Tibial nerve (tissue), 4 donors: ENCODE results near the gene FNDC5. TPM values are rescaled to one million over a fixed set of nuclear protein-coding genes. Genes with fewer than 3 reads are reported as not detected.
A peak's percentile ranks its signal among the peaks of the same experiment; 100 is the strongest.

Experiments used
- DNase-seq, 2 donors: peaks; one replicate each; pipeline ENCODE4 v3.0.0-alpha.2; 2019; ENCODE audit warnings: low spot score in 2 of 2
- H3K27ac ChIP-seq, 4 donors: fragments of 200-600 bp; sonication (generic) in 3 of 4; one replicate each; pipeline ENCODE4 v1.5.1; 2017 to 2019; ENCODE audit warnings: mild to moderate bottlenecking in 1 of 4
- H3K27me3 ChIP-seq, 2 donors: fragments of 200-600 bp; sonication (generic) in 1 of 2; one replicate each; pipeline versions ENCODE4 v1.5.1 to v1.6.0; 2017 to 2019
- H3K36me3 ChIP-seq, 3 donors: fragments of 200-600 bp; sonication (generic); one replicate each; pipeline ENCODE4 v1.5.1; 2018 to 2019
- H3K4me1 ChIP-seq, 4 donors: fragments of 200-600 bp; sonication (generic) in 3 of 4; one replicate each; pipeline ENCODE4 v1.5.1; 2017 to 2019
- H3K4me3 ChIP-seq, 4 donors: fragments of 200-600 bp; sonication (generic) in 3 of 4; one replicate each; pipeline ENCODE4 v1.5.1; 2017 to 2019; ENCODE audit warnings: mild to moderate bottlenecking in 1 of 4, moderate library complexity in 1 of 4
- H3K9me3 ChIP-seq, 4 donors: fragments of 200-600 bp; sonication (generic) in 3 of 4; one replicate each; pipeline ENCODE4 v1.5.1; 2017 to 2019
- CTCF ChIP-seq, 5 experiments: fragments of 200-600 bp in 3 of 5; fragments of 450-650 bp in 2 of 5; sonication (generic) in 3 of 5; IDR thresholded peaks; one replicate each; pipeline ENCODE4 v1.5.1; 2016 to 2019; ENCODE audit warnings: antibody characterized with exemption in 5 of 5, mild to moderate bottlenecking in 3 of 5, moderate library complexity in 2 of 5
- EP300 ChIP-seq, 2 donors: sonication (generic); formaldehyde crosslinking; IDR thresholded peaks; one replicate each; pipeline ENCODE4 v1.6.1; 2017; ENCODE audit warnings: antibody characterized with exemption in 2 of 2, mild to moderate bottlenecking in 1 of 2
- POLR2A ChIP-seq, 2 donors: fragments of 450-650 bp; IDR thresholded peaks; one replicate each; pipeline ENCODE4 v1.6.1; 2017; ENCODE audit warnings: antibody characterized with exemption in 2 of 2, mild to moderate bottlenecking in 2 of 2, moderate library complexity in 2 of 2
- WGBS, 2 donors: methylation state at CpG; one replicate each; pipeline ENCODE4 v1.1.5; 2018; 5-methylcytosine and 5-hydroxymethylcytosine counted together
- total RNA-seq, 4 donors: library from RNA; depleted of rRNA; stranded (reverse); fragments of >200 nt; gene quantifications; one replicate each; pipeline ENCODE4 v1.1.0, GENCODE V29; 2016

The FNDC5 gene
- total RNA-seq, 4 donors from 2014 or later = 0.21 TPM; not detected in 3

DNA sequence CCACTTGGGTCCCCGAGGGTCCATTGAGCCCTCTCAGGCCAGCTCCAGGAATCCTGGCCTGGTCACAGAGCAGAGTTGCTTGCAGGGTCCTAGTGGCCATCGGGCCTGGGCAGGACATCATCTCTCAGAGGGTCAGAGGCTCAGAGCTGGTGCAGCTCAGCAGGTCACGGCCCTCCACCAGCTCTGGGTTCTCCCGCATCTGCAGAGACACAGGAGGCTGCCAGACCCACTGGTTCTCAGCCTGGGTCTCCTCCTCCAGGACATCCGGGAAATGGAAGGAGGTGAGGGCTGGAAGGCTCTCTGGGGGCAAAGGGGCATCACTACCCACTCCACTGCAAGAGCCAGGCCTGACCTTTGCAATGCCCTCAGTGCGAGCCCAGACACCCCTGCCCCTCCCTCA lies 24.0 kb upstream of the FNDC5 start:
- Histone ChIP-seq H3K36me3 (no peaks in the 10 kb centered on the region), H3K4me1 (peaks cover 0 to 15% (median 3%) of the 10 kb centered on the region in 4 donors), H3K9me3 (no peaks in the 10 kb centered on the region), H3K27me3 (peaks cover 0 to 44% of the 10 kb centered on the region in 2 donors), H3K27ac (no peak overlapping the region), H3K4me3 (no peak overlapping the region)
- DNase-seq = no peak
- 58 to 75% methylated on average over 4 to 6 of the region's 6 CpGs for WGBS, 2 donors
- no peak for TF ChIP-seq POLR2A (IDR thresholded peaks at IDR 0.05)
- TF ChIP-seq CTCF (IDR thresholded peaks at IDR 0.05) = no peak
- no peak for TF ChIP-seq EP300 (IDR thresholded peaks at IDR 0.05)

GRCh38 chr1:32894019-32894600 lies 23.4 kb upstream of the FNDC5 start:
- H3K27me3 ChIP-seq = peaks cover 0 to 47% of the 10 kb centered on the region in 2 donors
- no peaks in the 10 kb centered on the region for H3K36me3 ChIP-seq
- WGBS, 2 donors = 60% methylated on average over 7 to 8 of the region's 8 CpGs
- H3K4me3 ChIP-seq = peak overlapping the region in 1 of 4 donors; percentile 47
- no peak for DNase-seq
- H3K27ac ChIP-seq = no peak overlapping the region
- TF ChIP-seq EP300 (IDR thresholded peaks at IDR 0.05) (no peak), POLR2A (IDR thresholded peaks at IDR 0.05) (no peak), CTCF (IDR thresholded peaks at IDR 0.05) (no peak)
- H3K4me1 ChIP-seq = peaks cover 0 to 15% (median 3%) of the 10 kb centered on the region in 4 donors
- H3K9me3 ChIP-seq = no peaks in the 10 kb centered on the region

DNA sequence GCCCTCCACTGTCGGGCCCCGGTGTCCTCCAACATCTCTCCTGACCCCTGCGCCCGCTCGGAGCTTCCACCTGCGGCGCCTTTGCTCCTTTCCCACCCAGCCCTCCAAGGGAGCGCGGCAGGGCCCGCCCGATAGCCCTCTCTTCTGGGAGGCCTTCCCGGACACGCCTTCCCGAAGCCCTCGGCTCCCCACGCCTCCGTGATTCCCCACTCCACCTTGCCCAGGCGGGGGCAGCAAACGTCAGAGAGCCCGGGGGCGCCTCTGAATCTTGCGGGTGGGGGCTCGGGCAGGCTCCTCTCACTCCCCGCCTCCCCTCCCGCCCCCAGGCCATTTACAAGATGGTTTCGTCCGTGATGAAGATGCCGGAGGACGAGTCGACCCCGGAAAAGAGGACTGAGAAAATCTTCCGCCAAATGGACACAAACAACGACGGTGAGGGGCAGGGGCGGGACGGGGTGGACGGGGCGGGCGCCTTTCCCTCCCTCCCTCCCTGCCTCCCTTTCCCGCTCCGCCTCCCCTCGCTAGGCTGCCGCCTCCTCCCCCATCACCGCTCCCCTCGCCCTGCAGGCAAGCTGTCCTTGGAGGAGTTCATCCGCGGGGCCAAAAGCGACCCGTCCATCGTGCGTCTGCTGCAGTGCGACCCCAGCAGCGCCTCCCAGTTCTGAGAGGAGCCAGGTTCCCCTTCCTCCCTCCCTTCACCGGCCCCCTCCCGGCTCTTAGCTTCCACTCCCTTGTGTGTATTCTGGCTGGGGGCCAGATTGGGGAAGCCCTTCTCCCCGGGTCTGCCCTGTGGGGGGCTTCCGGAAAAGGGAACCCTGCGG lies 22.7 kb upstream of the FNDC5 start:
- peaks cover 0 to 15% (median 3%) of the 10 kb centered on the region in 4 donors for H3K4me1 ChIP-seq
- 1 to 2% methylated on average over 35 to 58 of the region's 58 CpGs for WGBS, 2 donors
- no peaks in the 10 kb centered on the region for H3K36me3 ChIP-seq
- no peaks in the 10 kb centered on the region for H3K9me3 ChIP-seq
- no peak for DNase-seq
- peak overlapping the region in 1 of 4 donors; percentile 7 for H3K27ac ChIP-seq
- H3K27me3 ChIP-seq = peaks cover 0 to 54% of the 10 kb centered on the region in 2 donors
- no peak for TF ChIP-seq CTCF (IDR thresholded peaks at IDR 0.05)
- TF ChIP-seq EP300 (IDR thresholded peaks at IDR 0.05) = no peak
- TF ChIP-seq POLR2A (IDR thresholded peaks at IDR 0.05) = no peak
- peak overlapping the region; percentile 28 to 47 (median 39) for H3K4me3 ChIP-seq

DNA sequence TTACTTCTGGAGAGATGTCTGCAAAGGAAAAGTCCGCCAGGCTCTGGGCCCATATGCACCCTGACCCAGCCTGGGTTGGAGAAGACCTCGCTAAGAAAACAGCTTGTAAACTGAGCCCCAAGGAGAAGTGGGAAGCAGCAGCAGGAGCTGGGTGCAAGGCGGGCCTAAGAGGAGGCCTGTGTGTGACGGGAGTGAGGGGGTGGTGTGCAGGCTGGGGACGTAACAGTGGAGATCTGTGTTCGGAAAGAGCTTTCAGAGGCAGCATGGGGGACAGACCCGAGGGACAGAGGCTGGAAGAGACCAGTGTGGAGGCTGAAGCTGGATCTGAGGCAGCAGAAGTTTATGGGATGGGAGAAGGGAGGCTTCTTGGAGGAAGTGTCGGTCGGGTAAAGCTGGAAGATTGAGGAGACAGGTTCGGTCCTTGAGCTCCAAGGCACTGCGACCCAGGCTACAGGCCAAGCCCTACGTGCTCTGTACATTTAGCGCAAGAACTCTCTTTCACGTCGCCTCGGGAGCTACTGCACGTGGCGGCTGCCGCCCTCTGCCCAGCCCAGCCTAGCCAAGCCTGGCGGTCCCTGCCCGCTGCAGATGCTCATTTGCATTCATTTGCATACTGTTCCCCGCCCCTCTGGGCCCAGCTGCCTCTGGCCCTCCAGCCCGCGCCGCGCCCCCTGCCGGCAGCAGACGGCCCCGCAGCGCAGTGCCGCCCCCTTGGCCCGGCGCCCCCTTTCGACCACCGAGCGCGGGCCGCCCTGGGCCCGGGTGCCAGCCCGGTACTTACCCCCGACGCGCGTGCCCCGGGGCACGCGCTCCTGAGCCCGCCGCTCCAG lies 21.9 kb upstream of the FNDC5 start:
- peak overlapping the region in 1 of 4 donors; percentile 7 for H3K27ac ChIP-seq
- peaks cover 0 to 15% (median 3%) of the 10 kb centered on the region in 4 donors for H3K4me1 ChIP-seq
- TF ChIP-seq CTCF (IDR thresholded peaks at IDR 0.05) (peak in 3 of 5 experiments; percentile 33 to 42 (median 39)), POLR2A (IDR thresholded peaks at IDR 0.05) (no peak), EP300 (IDR thresholded peaks at IDR 0.05) (no peak)
- peaks cover 0 to 63% of the 10 kb centered on the region in 2 donors for H3K27me3 ChIP-seq
- no peaks in the 10 kb centered on the region for H3K9me3 ChIP-seq
- H3K4me3 ChIP-seq = peak overlapping the region; percentile 28 to 47 (median 39)
- no peaks in the 10 kb centered on the region for H3K36me3 ChIP-seq
- DNase-seq = no peak
- 15% methylated on average over 41 to 48 of the region's 49 CpGs for WGBS, 2 donors
